ENCODE results near the gene OTUD1.
A peak's percentile ranks its signal among the peaks of the same experiment; 100 is the strongest.
"Not testable (repeated sequence)": the region's sequence is repeated elsewhere in the genome, so short reads cannot be mapped to it uniquely, and the experiment has no call there.

Gene OTUD1

GRCh38 chr10:23438547-23439451 lies at the start of gene OTUD1:
Gene OTUD1, plus strand, starts transcription at chr10:23439075. Its CDS starts 383 bp downstream, at chr10:23439458.
- DNase-seq (ENCODE audit: extremely low read depth in 1 of 2, low read depth in 1 of 2), result peak; percentile 79 to 85

GRCh38 chr10:23390408-23390807 lies 48.5 kb upstream of the OTUD1 start:
- not testable (repeated sequence) for DNase-seq (ENCODE audit: extremely low read depth in 1 of 2, low read depth in 1 of 2)

GRCh38 chr10:23390809-23391208 lies 48.1 kb upstream of the OTUD1 start:
- no peak for DNase-seq (ENCODE audit: extremely low read depth in 1 of 2, low read depth in 1 of 2)

- DNase-seq (ENCODE audit: extremely low read depth in 1 of 2, low read depth in 1 of 2), result peak in 1 of 2 donors; percentile 34
Measured at GRCh38 chr10:23391821-23392220, 47.1 kb upstream of the OTUD1 start.

GRCh38 chr10:23395017-23395416 lies 43.9 kb upstream of the OTUD1 start:
- no peak for DNase-seq (ENCODE audit: extremely low read depth in 1 of 2, low read depth in 1 of 2)

GRCh38 chr10:23396695-23397094 lies 42.2 kb upstream of the OTUD1 start:
- DNase-seq (ENCODE audit: extremely low read depth in 1 of 2, low read depth in 1 of 2), result no peak

GRCh38 chr10:23399701-23400144 lies 39.2 kb upstream of the OTUD1 start:
- no peak for DNase-seq (ENCODE audit: extremely low read depth in 1 of 2, low read depth in 1 of 2)

GRCh38 chr10:23402856-23403255 lies 36.0 kb upstream of the OTUD1 start:
- DNase-seq (ENCODE audit: extremely low read depth in 1 of 2, low read depth in 1 of 2), result no peak

GRCh38 chr10:23403278-23403677 lies 35.6 kb upstream of the OTUD1 start:
- no peak for DNase-seq (ENCODE audit: extremely low read depth in 1 of 2, low read depth in 1 of 2)

GRCh38 chr10:23403719-23404118 lies 35.2 kb upstream of the OTUD1 start:
- no peak for DNase-seq (ENCODE audit: extremely low read depth in 1 of 2, low read depth in 1 of 2)

- no peak for DNase-seq (ENCODE audit: extremely low read depth in 1 of 2, low read depth in 1 of 2)
Measured at GRCh38 chr10:23404461-23404980, 34.4 kb upstream of the OTUD1 start.

- DNase-seq (ENCODE audit: extremely low read depth in 1 of 2, low read depth in 1 of 2), result no peak
Measured at GRCh38 chr10:23405540-23405939, 33.3 kb upstream of the OTUD1 start.

- no peak for DNase-seq (ENCODE audit: extremely low read depth in 1 of 2, low read depth in 1 of 2)
Measured at GRCh38 chr10:23406409-23406808, 32.5 kb upstream of the OTUD1 start.

GRCh38 chr10:23408330-23408976 lies 30.4 kb upstream of the OTUD1 start:
- no peak for DNase-seq (ENCODE audit: extremely low read depth in 1 of 2, low read depth in 1 of 2)

GRCh38 chr10:23412223-23412622 lies 26.7 kb upstream of the OTUD1 start:
- peak in 1 of 2 donors; percentile 15 for DNase-seq (ENCODE audit: extremely low read depth in 1 of 2, low read depth in 1 of 2)

GRCh38 chr10:23413629-23414089 lies 25.2 kb upstream of the OTUD1 start:
- no peak for DNase-seq (ENCODE audit: extremely low read depth in 1 of 2, low read depth in 1 of 2)

- no peak for DNase-seq (ENCODE audit: extremely low read depth in 1 of 2, low read depth in 1 of 2)
Measured at GRCh38 chr10:23414658-23415057, 24.2 kb upstream of the OTUD1 start.

- no peak for DNase-seq (ENCODE audit: extremely low read depth in 1 of 2, low read depth in 1 of 2)
Measured at GRCh38 chr10:23417254-23417653, 21.6 kb upstream of the OTUD1 start.

- no peak for DNase-seq (ENCODE audit: extremely low read depth in 1 of 2, low read depth in 1 of 2)
Measured at GRCh38 chr10:23418051-23418681, 20.7 kb upstream of the OTUD1 start.

GRCh38 chr10:23419201-23419600 lies 19.7 kb upstream of the OTUD1 start:
- DNase-seq (ENCODE audit: extremely low read depth in 1 of 2, low read depth in 1 of 2), result no peak

- DNase-seq (ENCODE audit: extremely low read depth in 1 of 2, low read depth in 1 of 2), result no peak
Measured at GRCh38 chr10:23419655-23420329, 19.1 kb upstream of the OTUD1 start.
